ENCODE measurements around the gene TFDP3.

Gene TFDP3

DNA sequence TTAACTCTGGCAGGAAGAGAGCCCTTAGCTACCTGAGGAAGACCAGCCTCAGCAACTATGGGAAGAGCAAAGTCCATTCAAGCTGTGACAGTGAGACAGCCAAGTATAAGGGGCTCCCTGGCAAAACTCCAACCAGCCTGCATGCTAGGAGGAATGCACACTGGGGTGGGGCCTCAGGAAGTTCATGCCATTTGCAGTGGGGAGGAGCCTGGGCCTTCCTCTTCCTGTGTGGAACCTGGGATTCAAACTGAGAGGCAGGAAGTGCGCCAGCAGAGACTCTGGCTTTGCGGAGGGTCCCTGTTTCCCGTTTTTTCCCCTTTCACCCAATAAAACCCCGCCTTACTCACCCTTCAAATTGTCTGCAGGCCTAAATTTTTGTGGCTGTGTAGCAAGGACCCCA lies 33.0 kb downstream of the TFDP3 start:
- DNase-seq, result no peak

DNA sequence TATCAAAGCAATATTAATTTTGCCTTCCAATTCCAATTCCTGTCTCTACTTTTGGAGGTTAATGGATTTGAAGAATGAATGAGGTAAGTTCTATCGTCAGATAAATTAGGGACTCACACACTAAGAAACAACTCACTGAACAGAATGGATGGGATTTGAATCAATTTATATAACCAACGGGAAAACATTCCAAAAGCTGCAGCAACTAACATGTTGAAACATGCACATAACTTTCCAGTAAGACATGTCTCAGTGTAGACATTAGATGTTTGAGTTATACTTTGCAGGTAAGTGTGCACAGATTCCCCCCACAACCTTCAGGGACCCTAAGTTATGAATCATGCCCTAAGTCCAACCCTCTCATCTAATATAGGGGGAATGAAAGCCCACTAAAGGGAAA lies 34.3 kb downstream of the TFDP3 start:
- no peak for DNase-seq

DNA sequence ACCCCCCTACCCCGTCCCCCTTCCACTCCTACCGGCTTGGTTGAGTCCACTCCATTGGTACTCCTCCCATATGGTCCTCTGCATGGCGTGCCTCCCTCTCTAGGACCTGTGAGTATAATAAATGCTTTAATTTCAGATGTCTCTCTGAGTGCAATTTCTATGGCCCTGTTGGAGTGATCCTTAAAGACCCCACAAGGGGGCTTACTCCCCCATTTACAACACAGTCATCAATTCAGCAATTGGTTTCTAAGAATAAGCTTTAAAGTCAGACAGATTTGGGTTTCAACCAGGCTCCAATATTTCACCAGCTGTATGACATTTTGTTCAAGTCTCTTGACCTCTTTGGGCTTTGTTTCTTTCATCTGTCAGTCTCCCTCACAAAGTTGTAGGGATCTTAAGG lies 38.7 kb downstream of the TFDP3 start:
- DNase-seq, result no peak

DNA sequence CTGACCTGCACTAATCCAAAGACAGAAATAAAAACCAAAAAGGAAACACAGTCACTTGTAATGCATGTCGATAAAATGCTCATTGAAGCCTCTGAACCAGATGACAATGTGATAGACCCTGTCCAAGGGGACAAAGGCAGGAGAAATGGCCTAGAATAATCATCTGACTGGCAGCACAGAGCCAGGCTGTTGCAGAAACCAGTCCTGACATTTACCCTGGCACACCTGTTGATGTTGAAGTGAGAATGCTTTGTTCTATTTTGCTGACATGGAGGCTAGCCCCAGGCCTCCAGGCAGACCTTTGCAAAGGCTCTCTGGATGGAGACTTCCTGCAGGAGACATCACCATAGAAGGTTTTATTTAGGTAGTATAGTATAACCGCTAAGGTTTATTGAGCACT lies 41.0 kb downstream of the TFDP3 start:
- no peak for DNase-seq

DNA sequence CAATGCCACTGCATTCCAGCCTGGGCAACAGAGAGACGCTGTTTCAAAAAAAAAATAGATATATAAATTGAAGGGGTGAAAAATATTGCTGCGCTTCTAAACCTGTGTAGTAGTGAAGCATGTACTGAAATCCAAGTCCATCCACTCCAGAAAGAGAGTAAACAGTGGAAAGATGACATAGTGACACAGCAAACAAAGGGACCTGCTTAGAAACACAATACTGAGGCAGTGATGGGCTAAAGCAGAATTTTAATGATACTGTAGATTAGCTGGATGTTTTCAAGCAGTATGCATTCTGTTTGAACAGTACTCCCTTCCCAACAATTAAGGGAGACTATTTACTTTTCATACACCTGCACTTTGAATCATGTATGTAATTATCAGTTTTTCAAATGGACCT lies 42.5 kb downstream of the TFDP3 start:
- DNase-seq, result peak; percentile 88

DNA sequence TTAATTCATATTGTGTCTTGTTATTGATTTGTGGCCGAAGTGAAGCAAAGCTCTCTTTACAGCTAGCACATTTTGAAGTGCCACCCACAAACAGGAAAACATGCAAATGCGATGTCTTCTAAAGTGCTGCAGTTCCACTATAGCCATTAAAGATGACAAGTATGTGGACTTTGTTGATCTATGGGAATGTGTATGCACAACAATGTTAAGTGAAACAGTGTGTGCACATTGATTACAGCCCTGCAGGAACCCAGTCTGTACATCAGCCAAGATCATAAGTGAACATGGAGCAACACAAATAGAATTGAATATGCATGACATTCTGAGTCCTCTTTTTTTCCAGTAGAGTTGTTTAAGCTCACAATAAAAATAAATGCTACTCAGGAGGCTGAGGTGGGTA lies 43.0 kb downstream of the TFDP3 start:
- DNase-seq, result no peak

DNA sequence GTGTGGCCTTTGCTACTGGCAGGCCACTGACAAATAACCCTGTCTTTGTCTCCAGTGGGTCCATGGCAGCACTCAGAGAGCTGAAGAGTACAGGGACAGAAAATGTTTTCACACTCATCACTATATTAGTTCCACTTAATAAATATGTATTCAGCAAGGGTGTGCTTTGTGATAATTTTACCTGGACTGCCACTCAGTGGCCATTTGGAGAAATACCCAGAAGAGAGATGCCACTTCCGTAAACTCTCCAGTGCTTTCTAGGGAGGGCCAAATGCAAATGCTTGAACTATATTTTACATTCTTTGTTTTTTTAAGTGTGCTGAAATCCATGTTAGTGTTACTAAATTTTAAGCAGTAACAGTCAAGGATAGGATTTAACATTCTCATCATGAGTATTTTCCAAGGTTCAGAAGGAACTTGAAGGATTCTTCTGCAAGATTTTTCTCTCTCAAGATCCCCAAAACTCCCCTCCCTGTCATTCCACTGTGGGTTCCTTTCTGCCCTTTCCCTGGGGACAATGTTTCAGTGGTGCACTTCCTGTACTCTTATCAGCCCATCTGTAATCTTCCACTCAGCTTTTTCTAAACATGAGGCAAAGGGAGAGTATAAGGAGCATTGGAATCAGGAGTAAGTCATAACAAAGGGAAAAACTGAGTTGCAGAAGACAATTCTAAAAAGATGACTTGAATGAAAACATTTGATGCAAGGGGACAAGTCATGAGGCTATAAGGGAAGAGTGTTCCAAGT lies 46.0 kb downstream of the TFDP3 start:
- no peak for DNase-seq
